NAMALWA (cell line): ENCODE results near the gene ABCD1.
"Not testable (repeated sequence)": the region's sequence is repeated elsewhere in the genome, so short reads cannot be mapped to it uniquely, and the experiment has no call there.

Experiments used
- DNase-seq: peaks from one replicate; pipeline ENCODE4 v3.0.0-alpha.2; 2015; ENCODE audit warnings: low spot score

ABCD1 gene

GRCh38 chrX:153694256-153694655, 30.4 kb upstream of the ABCD1 start:
- DNase-seq = not testable (repeated sequence)

GRCh38 chrX:153694687-153695270, 29.9 kb upstream of the ABCD1 start:
- DNase-seq = no peak

- DNase-seq = no peak
Measured at GRCh38 chrX:153696100-153696499, 28.6 kb upstream of the ABCD1 start.

- DNase-seq = not testable (repeated sequence)
Measured at GRCh38 chrX:153696538-153696937, 28.1 kb upstream of the ABCD1 start.

GRCh38 chrX:153696986-153697722, 27.5 kb upstream of the ABCD1 start:
- not testable (repeated sequence) for DNase-seq

- no peak for DNase-seq
Measured at GRCh38 chrX:153697924-153698865, 26.5 kb upstream of the ABCD1 start.

- not testable (repeated sequence) for DNase-seq
Measured at GRCh38 chrX:153699210-153699783, 25.4 kb upstream of the ABCD1 start.

GRCh38 chrX:153699784-153700371, 24.8 kb upstream of the ABCD1 start:
- DNase-seq = not testable (repeated sequence)

GRCh38 chrX:153700376-153700945, 24.2 kb upstream of the ABCD1 start:
- no peak for DNase-seq

- no peak for DNase-seq
Measured at GRCh38 chrX:153700967-153701366, 23.7 kb upstream of the ABCD1 start.

GRCh38 chrX:153701706-153702105, 22.9 kb upstream of the ABCD1 start:
- DNase-seq = no peak

GRCh38 chrX:153702336-153703035, 22.2 kb upstream of the ABCD1 start:
- no peak for DNase-seq

GRCh38 chrX:153703036-153703370, 21.7 kb upstream of the ABCD1 start:
- no peak for DNase-seq

GRCh38 chrX:153704021-153704526, 20.6 kb upstream of the ABCD1 start:
- DNase-seq = no peak

GRCh38 chrX:153704631-153705402, 19.8 kb upstream of the ABCD1 start:
- DNase-seq = not testable (repeated sequence)

GRCh38 chrX:153705403-153706060, 19.1 kb upstream of the ABCD1 start:
- not testable (repeated sequence) for DNase-seq

GRCh38 chrX:153706799-153707198, 17.9 kb upstream of the ABCD1 start:
- no peak for DNase-seq

- no peak for DNase-seq
Measured at GRCh38 chrX:153707406-153707805, 17.2 kb upstream of the ABCD1 start.

GRCh38 chrX:153708415-153708814, 16.2 kb upstream of the ABCD1 start:
- peak; percentile 69 for DNase-seq
